ENCODE results near the gene EFCC1. TPM values are rescaled to one million over a fixed set of nuclear protein-coding genes. Genes with fewer than 3 reads are reported as not detected.

The EFCC1 gene
- total and polyA plus RNA-seq, 2 of the 13 experiments (the other 11 are each of a cell fraction or from before 2014, with no cell fraction given) = not detected

GRCh38 chr3:128991355-128991895 lies 9.7 kb upstream of the EFCC1 start (continued):
- TF ChIP-seq ZBED4 (CRISPR knock-in tag; IDR thresholded peaks at IDR 0.05; ENCODE audit: borderline replicate concordance) (no peak), ELK4 (CRISPR knock-in tag; IDR thresholded peaks at IDR 0.05; ENCODE audit: borderline replicate concordance) (no peak), KDM5B (CRISPR knock-in tag; IDR thresholded peaks at IDR 0.05; ENCODE audit: borderline replicate concordance) (no peak), ZNF143 (CRISPR knock-in tag; IDR thresholded peaks at IDR 0.05) (no peak), GATA4 (IDR thresholded peaks at IDR 0.05; ENCODE audit: borderline replicate concordance, low read depth) (no peak)

- intact Hi-C loops (cut with micrococcal nuclease; ENCODE audit: unreplicated experiment) (no loop called here), in situ Hi-C loops (cut with HindIII; ENCODE audit: extremely low pct_ligation_motif_present, low pct_unique_long_range_greater_than_20kb) (no loop called here)
- no peak overlapping the region for H2AFZ ChIP-seq (ENCODE audit: low read length)
- peaks cover 7% of the 10 kb centered on the region for H3K4me1 ChIP-seq (ENCODE audit: insufficient read depth, low read length)
- no peak overlapping the region for H3K4me2 ChIP-seq (ENCODE audit: low read depth, low read length)
- H3K9ac ChIP-seq (ENCODE audit: insufficient read depth, low read depth, low read length) = no peak overlapping the region
- peaks cover 3 to 37% of the 10 kb centered on the region in 2 experiments for H3K27me3 ChIP-seq (ENCODE audit: control insufficient read depth in 1 of 2, insufficient read depth in 2 of 2, low read length in 2 of 2)
- no peak overlapping the region for H3K4me3 ChIP-seq (replicated peaks in 1 of 3; ENCODE audit: insufficient read depth in 1 of 3, low read depth in 2 of 3, low read length in 3 of 3)
- DNase-seq (ENCODE audit: low spot score) (no peak), ATAC-seq (peak; percentile 29; the same call in 1 of the 3 replicates), FAIRE-seq (no peak)
- H4K20me1 ChIP-seq (ENCODE audit: insufficient read depth, low read length) = no peaks in the 10 kb centered on the region
- CTCF ChIA-PET (ENCODE audit: low intra/inter-chr PET ratio, low total read pairs) = no interaction called here
- no TSS peak for BruUV-seq (replicated peaks)
- POLR2A ChIA-PET = no interaction called here
- 63% methylated on average over 19 of the region's 20 CpGs for WGBS (ENCODE audit: low lambda C conversion rate)
- no peaks in the 10 kb centered on the region for H3K36me3 ChIP-seq (replicated peaks in 1 of 2; ENCODE audit: control insufficient read depth in 1 of 2, insufficient read depth in 2 of 2, low read length in 2 of 2)
- H3K9me3 ChIP-seq (ENCODE audit: low read length) = no peaks in the 10 kb centered on the region
- H3K27ac ChIP-seq (ENCODE audit: extremely low read length, insufficient read depth, low read length) = no peak overlapping the region
- TF ChIP-seq ZNF768 (CRISPR knock-in tag; IDR thresholded peaks at IDR 0.05) = no peak
- no peaks in the 10 kb centered on the region for H3K79me2 ChIP-seq (ENCODE audit: insufficient read depth, low read length)
Observed at GRCh38 chr3:128992926-128993460, 8.1 kb upstream of the EFCC1 start.

Data from HepG2 (cell line).